Neuronal stem cell (in vitro differentiated cells): ENCODE data around the gene PDK4. TPM values are rescaled to one million over a fixed set of nuclear protein-coding genes. Genes with fewer than 3 reads are reported as not detected.

ENCODE experiments used
- DNase-seq: peaks from one replicate; pipeline ENCODE4 v3.0.0-alpha.2; 2013; ENCODE audit warnings: low spot score
- H2AFZ ChIP-seq: one replicate; pipeline ENCODE4 v1.6.1; 2013; ENCODE audit warnings: mild to moderate bottlenecking, low read length, inconsistent platforms
- H2AK5ac ChIP-seq: 2 replicates; pipeline ENCODE4 v1.6.1; 2013; ENCODE audit warnings: low read depth, mild to moderate bottlenecking, inconsistent platforms, low read length, moderate library complexity, mixed read lengths
- H2BK120ac ChIP-seq: 2 replicates; pipeline ENCODE4 v1.6.1; 2013; ENCODE audit warnings: low read depth, mild to moderate bottlenecking, inconsistent platforms, low read length, moderate library complexity, mixed read lengths
- H2BK12ac ChIP-seq: one replicate; pipeline ENCODE4 v1.6.1; 2013; ENCODE audit warnings: low read length, inconsistent platforms
- H2BK15ac ChIP-seq: 2 replicates; pipeline ENCODE4 v1.6.1; 2013; ENCODE audit warnings: mild to moderate bottlenecking, low read length, inconsistent platforms, mixed read lengths
- H2BK5ac ChIP-seq: one replicate; pipeline ENCODE4 v1.6.1; 2013; ENCODE audit warnings: inconsistent platforms, mild to moderate bottlenecking, low read length, moderate library complexity
- H3K14ac ChIP-seq: one replicate; pipeline ENCODE4 v1.6.1; 2013; ENCODE audit warnings: low read length, inconsistent platforms
- H3K18ac ChIP-seq: 2 replicates; pipeline ENCODE4 v1.6.1; 2013; ENCODE audit warnings: low read length, inconsistent platforms
- H3K23ac ChIP-seq: 2 replicates; pipeline ENCODE4 v1.6.1; 2013; ENCODE audit warnings: low read depth, mild to moderate bottlenecking, mixed read lengths, low read length, inconsistent platforms; ENCODE audit not compliant: poor library complexity
- H3K27ac ChIP-seq: replicated peaks from 3 replicates; pipeline ENCODE4 v1.5.1; 2013; ENCODE audit warnings: low read length, inconsistent platforms
- H3K27me3 ChIP-seq, 3 experiments: 2 replicates each; pipeline ENCODE4 v1.6.1; 2013; ENCODE audit warnings: low read length in 3 of 3, mild to moderate bottlenecking in 2 of 3, inconsistent platforms in 1 of 3, low read depth in 1 of 3, mixed read lengths in 1 of 3, moderate library complexity in 1 of 3; ENCODE audit not compliant: control insufficient read depth in 3 of 3, insufficient read depth in 3 of 3
- H3K36me3 ChIP-seq, 2 donors: replicated peaks in 1 of 2; 2 replicates each; pipeline ENCODE4 v1.6.1; 2013; ENCODE audit warnings: low read length in 2 of 2; ENCODE audit not compliant: control insufficient read depth in 2 of 2, insufficient read depth in 2 of 2
- H3K4ac ChIP-seq: 2 replicates; pipeline ENCODE4 v1.6.1; 2013; ENCODE audit warnings: inconsistent platforms, mild to moderate bottlenecking, low read length, moderate library complexity
- H3K4me1 ChIP-seq, 2 donors: 1 replicate in 1 of 2; 2 replicates in 1 of 2; pipeline ENCODE4 v1.6.1; 2013; ENCODE audit warnings: low read length in 2 of 2, low read depth in 1 of 2; ENCODE audit not compliant: control insufficient read depth in 2 of 2, insufficient read depth in 1 of 2
- H3K4me2 ChIP-seq: one replicate; pipeline ENCODE4 v1.6.1; 2013; ENCODE audit warnings: mild to moderate bottlenecking, low read length, inconsistent platforms; ENCODE audit not compliant: insufficient read depth, poor library complexity, severe bottlenecking
- H3K4me3 ChIP-seq, 2 donors: 2 replicates each; pipeline ENCODE4 v1.5.1; 2013; ENCODE audit warnings: low read length in 2 of 2, mild to moderate bottlenecking in 2 of 2, inconsistent platforms in 1 of 2, moderate library complexity in 1 of 2
- H3K79me1 ChIP-seq: one replicate; pipeline ENCODE4 v1.6.1; 2013; ENCODE audit warnings: low read depth, mild to moderate bottlenecking, inconsistent platforms, low read length, moderate library complexity
- H3K9ac ChIP-seq: one replicate; pipeline ENCODE4 v1.6.1; 2013; ENCODE audit warnings: mild to moderate bottlenecking, low read depth, low read length, inconsistent platforms; ENCODE audit not compliant: poor library complexity
- H3K9me3 ChIP-seq, 2 donors: replicated peaks in 1 of 2; 2 replicates each; pipeline versions ENCODE3 to v1.6.1; 2013; ENCODE audit warnings: low read length in 2 of 2, mild to moderate bottlenecking in 2 of 2, inconsistent platforms in 1 of 2, low read depth in 1 of 2, mixed read lengths in 1 of 2, moderate library complexity in 1 of 2; ENCODE audit not compliant: control insufficient read depth in 2 of 2, insufficient read depth in 1 of 2
- H4K8ac ChIP-seq: one replicate; pipeline ENCODE4 v1.6.1; 2013; ENCODE audit warnings: low read depth, mild to moderate bottlenecking, inconsistent platforms, low read length, moderate library complexity
- H4K91ac ChIP-seq: one replicate; pipeline ENCODE4 v1.6.1; 2013; ENCODE audit warnings: low read length, low read depth, mild to moderate bottlenecking, inconsistent platforms; ENCODE audit not compliant: poor library complexity
- WGBS, 2 donors: extraction: QIAGEN DNeasy Blood & Tissue Kit; methylation state at CpG; one replicate each; pipeline ENCODE4 v1.1.7; 2013; ENCODE audit warnings: missing lambda C conversion rate in 2 of 2, mixed read lengths in 1 of 2; ENCODE audit not compliant: insufficient read length in 2 of 2, insufficient replicate concordance in 1 of 2; ENCODE audit errors: extremely low coverage in 2 of 2; 5-methylcytosine and 5-hydroxymethylcytosine counted together
- polyA plus RNA-seq, 2 experiments: library from polyadenylated mRNA; stranded (reverse); fragments of 200-250 nt; gene quantifications; one replicate each; pipeline ENCODE4 v1.2.3, GENCODE V29; 2013

The PDK4 gene
- 0.01 TPM for polyA plus RNA-seq (2013, experiment 1 of 2)
- not detected for polyA plus RNA-seq (2013, experiment 2 of 2)

- Histone ChIP-seq H3K4me3 (peak within 1 kb of the TSS; percentile 58 to 79), H3K27ac (no peak within 1 kb of the TSS), H2BK15ac (no peak within 1 kb of the TSS), H3K14ac (no peak within 1 kb of the TSS), H3K27me3 (peaks cover 7 to 71% (median 29%) of the 10 kb centered on the region in 3 experiments), H3K4me1 (peaks cover 0 to 3% of the 10 kb centered on the region in 2 donors), H3K23ac (peak within 1 kb of the TSS; percentile 29), H2BK12ac (no peak within 1 kb of the TSS), H4K91ac (no peak within 1 kb of the TSS), H2BK5ac (no peak within 1 kb of the TSS), H3K9ac (peak within 1 kb of the TSS; percentile 47), H2AFZ (peak within 1 kb of the TSS; percentile 95), H2BK120ac (no peak within 1 kb of the TSS), H3K9me3 (no peaks in the 10 kb centered on the region), H3K4ac (no peak within 1 kb of the TSS), H3K4me2 (peak within 1 kb of the TSS; percentile 89), H3K79me1 (no peaks in the 10 kb centered on the region), H2AK5ac (no peak within 1 kb of the TSS), H3K36me3 (no peaks in the 10 kb centered on the region), H4K8ac (no peak within 1 kb of the TSS), H3K18ac (peak within 1 kb of the TSS; percentile 3)
- peak; percentile 27 for DNase-seq
- WGBS, 2 donors, result no CpG with 5 or more reads among the region's 63 CpGs
These were observed at the start of gene PDK4 for GRCh38 chr7:95596198-95597063. Gene PDK4 (minus strand): TSS chr7:95596516. CDS start chr7:95596293, 223 bp downstream.

GRCh38 chr7:95642173-95642572 is 45.9 kb upstream of the PDK4 start:
- Histone ChIP-seq H3K9ac (no peak overlapping the region), H3K9me3 (no peaks in the 10 kb centered on the region), H3K18ac (no peak overlapping the region), H3K27me3 (no peaks in the 10 kb centered on the region), H2BK12ac (no peak overlapping the region), H3K4me1 (peaks cover 0 to 3% of the 10 kb centered on the region in 2 donors), H2AFZ (no peak overlapping the region), H3K23ac (no peak overlapping the region), H3K4me2 (no peak overlapping the region), H3K4ac (no peak overlapping the region), H3K4me3 (no peak overlapping the region), H2BK120ac (no peak overlapping the region), H3K14ac (no peak overlapping the region), H2BK5ac (no peak overlapping the region), H3K27ac (no peak overlapping the region), H4K8ac (no peak overlapping the region), H3K36me3 (no peaks in the 10 kb centered on the region), H2BK15ac (no peak overlapping the region), H3K79me1 (no peaks in the 10 kb centered on the region), H2AK5ac (no peak overlapping the region), H4K91ac (no peak overlapping the region)
- no CpG with 5 or more reads among the region's 5 CpGs for WGBS, 2 donors
- no peak for DNase-seq

DNA sequence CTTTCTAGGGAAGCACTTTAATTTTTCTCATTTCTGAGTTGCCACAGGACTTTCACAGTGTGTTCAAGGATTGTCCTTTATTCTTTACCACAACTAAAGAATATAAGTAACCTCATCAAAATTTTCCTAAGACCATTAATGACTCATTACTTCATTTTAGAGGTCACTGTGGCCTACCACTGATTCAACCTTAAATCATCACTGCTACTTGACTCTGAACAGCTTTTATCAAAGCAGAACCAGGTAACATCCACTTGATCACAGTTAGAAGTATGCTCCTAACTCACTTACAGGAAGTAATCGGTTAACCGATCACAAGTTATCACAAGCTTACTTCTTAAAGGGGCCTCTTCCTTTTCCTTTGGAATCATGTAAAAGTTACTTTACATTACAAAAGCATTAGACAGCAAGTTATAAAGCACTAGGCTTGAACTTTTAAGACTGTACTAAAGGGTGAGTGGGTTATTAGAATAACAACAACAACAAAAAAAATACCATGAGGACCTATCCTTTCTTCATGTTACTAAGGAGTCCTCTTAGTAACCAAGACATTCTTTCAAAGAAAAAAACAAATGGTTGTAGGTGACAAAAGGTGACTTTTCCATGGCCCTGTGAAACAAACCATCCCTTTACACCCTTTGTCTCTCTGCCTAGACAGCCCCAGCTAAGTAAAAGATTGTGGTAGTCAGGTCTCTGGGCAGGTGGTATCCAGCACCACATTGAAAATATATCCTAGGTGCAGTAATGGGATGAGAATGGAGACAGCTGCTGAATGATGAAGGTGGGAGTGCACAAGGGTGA is 40.0 kb upstream of the PDK4 start:
- DNase-seq, result no peak
- peak overlapping the region; percentile 11 for H2AFZ ChIP-seq
- H3K27me3 ChIP-seq, result no peaks in the 10 kb centered on the region
- no peak overlapping the region for H3K27ac ChIP-seq
- H3K18ac ChIP-seq, result no peak overlapping the region
- H2BK120ac ChIP-seq, result no peak overlapping the region
- no peak overlapping the region for H3K4ac ChIP-seq
- no peak overlapping the region for H4K8ac ChIP-seq
- no peak overlapping the region for H2AK5ac ChIP-seq
- H2BK12ac ChIP-seq, result no peak overlapping the region
- peaks cover 4 to 15% of the 10 kb centered on the region in 2 donors for H3K4me1 ChIP-seq
- H3K4me2 ChIP-seq, result no peak overlapping the region
- H3K4me3 ChIP-seq, result no peak overlapping the region
- H2BK5ac ChIP-seq, result no peak overlapping the region
- H3K9ac ChIP-seq, result no peak overlapping the region
- no peak overlapping the region for H2BK15ac ChIP-seq
- no peaks in the 10 kb centered on the region for H3K9me3 ChIP-seq
- H3K36me3 ChIP-seq, result no peaks in the 10 kb centered on the region
- WGBS, 2 donors, result no CpG with 5 or more reads among the region's 2 CpGs
- H3K79me1 ChIP-seq, result no peaks in the 10 kb centered on the region
- no peak overlapping the region for H4K91ac ChIP-seq
- H3K23ac ChIP-seq, result no peak overlapping the region
- no peak overlapping the region for H3K14ac ChIP-seq

- Histone ChIP-seq H2AK5ac (no peak overlapping the region), H3K4ac (no peak overlapping the region), H2BK12ac (no peak overlapping the region), H3K27ac (no peak overlapping the region), H2AFZ (no peak overlapping the region), H3K9me3 (peaks cover 0 to 1% of the 10 kb centered on the region in 2 donors), H3K36me3 (no peaks in the 10 kb centered on the region), H3K18ac (no peak overlapping the region), H3K14ac (no peak overlapping the region), H4K8ac (no peak overlapping the region), H3K23ac (no peak overlapping the region), H2BK5ac (no peak overlapping the region), H3K79me1 (no peaks in the 10 kb centered on the region), H3K4me2 (no peak overlapping the region), H3K9ac (no peak overlapping the region), H3K27me3 (no peaks in the 10 kb centered on the region), H3K4me1 (peaks cover 4 to 12% of the 10 kb centered on the region in 2 donors), H2BK15ac (no peak overlapping the region), H3K4me3 (no peak overlapping the region), H2BK120ac (no peak overlapping the region), H4K91ac (no peak overlapping the region)
- no CpG with 5 or more reads among the region's 1 CpG for WGBS, 2 donors
- DNase-seq, result no peak
These were observed 36.3 kb upstream of the PDK4 start for GRCh38 chr7:95632609-95633008.
